ENCODE measurements around the gene PXMP4.
A peak's percentile ranks its signal among the peaks of the same experiment; 100 is the strongest.

Gene PXMP4

GRCh38 chr20:33667676-33668465, 52.2 kb downstream of the PXMP4 start:
- peak; percentile 66 for DNase-seq

GRCh38 chr20:33667245-33667675, 52.9 kb downstream of the PXMP4 start:
- DNase-seq, result no peak

GRCh38 chr20:33666293-33667244, 53.5 kb downstream of the PXMP4 start, which contains the start of gene ACTL10:
Gene ACTL10, plus strand, starts transcription at chr20:33666943. Its CDS starts 555 bp downstream, at chr20:33667498.
- peak; percentile 97 for DNase-seq

GRCh38 chr20:33664762-33665144, 55.4 kb downstream of the PXMP4 start:
- peak; percentile 9 for DNase-seq

GRCh38 chr20:33664085-33664761, 55.9 kb downstream of the PXMP4 start:
- no peak for DNase-seq

GRCh38 chr20:33663161-33664084, 56.7 kb downstream of the PXMP4 start:
- DNase-seq, result peak; percentile 70

GRCh38 chr20:33662172-33662571, 57.9 kb downstream of the PXMP4 start, which contains the start of gene C20orf144:
Gene C20orf144, plus strand, starts transcription at chr20:33662327. Its CDS starts 19 bp downstream, at chr20:33662346.
- no peak for DNase-seq

GRCh38 chr20:33660685-33661058, 59.4 kb downstream of the PXMP4 start:
- no peak for DNase-seq

- no peak for DNase-seq
These were observed 60.0 kb downstream of the PXMP4 start for GRCh38 chr20:33660035-33660684.

- no peak for DNase-seq
These were observed 60.6 kb downstream of the PXMP4 start for GRCh38 chr20:33659341-33660034.

- no peak for DNase-seq
These were observed 61.2 kb downstream of the PXMP4 start for GRCh38 chr20:33658929-33659328.

GRCh38 chr20:33658510-33658909, 61.6 kb downstream of the PXMP4 start:
- no peak for DNase-seq

- no peak for DNase-seq
These were observed 62.4 kb downstream of the PXMP4 start for GRCh38 chr20:33657704-33658095.

GRCh38 chr20:33656783-33657703, 63.1 kb downstream of the PXMP4 start:
- DNase-seq, result no peak

- DNase-seq, result no peak
These were observed 63.9 kb downstream of the PXMP4 start for GRCh38 chr20:33656010-33656782.

GRCh38 chr20:33655164-33655563, 64.9 kb downstream of the PXMP4 start:
- no peak for DNase-seq

GRCh38 chr20:33654680-33655161, 65.4 kb downstream of the PXMP4 start:
- DNase-seq, result no peak

GRCh38 chr20:33653900-33654596, 66.1 kb downstream of the PXMP4 start:
- no peak for DNase-seq

All from fibroblast of upper back skin (primary cell).